Nephron progenitor cell (in vitro differentiated cells): Measurements from ENCODE around the gene ALPG.
"Not testable (repeated sequence)": the region's sequence is repeated elsewhere in the genome, so short reads cannot be mapped to it uniquely, and the experiment has no call there.

Source experiments
- DNase-seq: peaks from one replicate; pipeline ENCODE4 v3.0.0; 2021
- H3K27ac Mint-ChIP-seq: 2 replicates; pipeline ENCODE4 v1.8.0; 2021; ENCODE audit warnings: mild to moderate bottlenecking, moderate library complexity, mixed read lengths
- H3K27me3 Mint-ChIP-seq: 2 replicates; pipeline ENCODE4 v1.8.0; 2021; ENCODE audit warnings: mild to moderate bottlenecking, low read depth, mixed read lengths; ENCODE audit not compliant: poor library complexity
- H3K36me3 Mint-ChIP-seq: 2 replicates; pipeline ENCODE4 v1.8.0; 2021; ENCODE audit warnings: low read depth, mixed read lengths
- H3K4me1 Mint-ChIP-seq: 2 replicates; pipeline ENCODE4 v1.8.0; 2021; ENCODE audit warnings: mixed read lengths
- H3K4me3 Mint-ChIP-seq: 2 replicates; pipeline ENCODE4 v1.8.0; 2021; ENCODE audit warnings: mild to moderate bottlenecking, moderate library complexity, mixed read lengths
- H3K9me3 Mint-ChIP-seq: 2 replicates; pipeline ENCODE4 v1.8.0; 2021; ENCODE audit warnings: mild to moderate bottlenecking, moderate library complexity, mixed read lengths
- CTCF ChIP-seq: fragments of 200-600 bp; sonication (generic); IDR thresholded peaks from 2 replicates; pipeline ENCODE4 v1.5.0; 2021; ENCODE audit warnings: antibody characterized with exemption

The ALPG gene

DNA sequence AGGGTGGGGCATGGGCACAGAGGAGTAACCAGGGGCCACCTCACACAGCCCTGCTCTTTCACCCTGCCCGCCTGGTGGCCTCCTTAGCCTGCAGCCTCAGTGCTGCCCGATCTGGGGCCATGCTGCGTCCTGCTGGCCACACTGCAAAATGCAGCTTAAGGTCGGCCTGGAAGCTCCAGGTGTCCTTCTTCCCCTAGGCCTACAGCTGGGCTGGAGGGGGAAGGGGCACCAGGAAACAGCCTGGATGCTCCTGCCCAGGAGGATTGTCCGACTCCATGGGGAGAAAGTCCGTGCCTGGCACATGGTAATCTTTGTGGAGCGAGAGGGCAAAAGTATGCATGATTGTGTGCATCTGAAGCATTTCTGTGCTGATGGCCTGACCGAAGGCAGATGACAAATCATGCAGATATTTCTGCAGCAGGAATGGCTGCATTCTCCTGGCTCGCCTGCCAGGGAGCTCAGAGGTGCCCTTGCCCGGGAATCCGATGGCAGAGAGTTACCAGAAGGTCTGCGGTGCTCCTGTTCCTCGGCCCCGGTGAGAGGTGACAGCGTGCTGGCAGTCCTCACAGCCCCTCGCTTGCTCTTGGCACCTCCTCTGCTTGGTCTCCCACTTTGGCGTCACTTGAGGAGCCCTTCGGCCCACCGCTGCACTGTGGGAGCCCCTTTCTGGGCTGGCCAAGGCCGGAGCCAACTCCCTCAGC is 40.9 kb upstream of the ALPG start:
- peak; percentile 52 for TF ChIP-seq CTCF
- H3K36me3 Mint-ChIP-seq = no peaks in the 10 kb centered on the region
- peaks cover 11% of the 10 kb centered on the region for H3K9me3 Mint-ChIP-seq
- peaks cover 20% of the 10 kb centered on the region for H3K27me3 Mint-ChIP-seq
- DNase-seq = peak; percentile 61
- H3K4me3 Mint-ChIP-seq = no peak overlapping the region
- no peak overlapping the region for H3K27ac Mint-ChIP-seq
- peaks cover 19% of the 10 kb centered on the region for H3K4me1 Mint-ChIP-seq

DNA sequence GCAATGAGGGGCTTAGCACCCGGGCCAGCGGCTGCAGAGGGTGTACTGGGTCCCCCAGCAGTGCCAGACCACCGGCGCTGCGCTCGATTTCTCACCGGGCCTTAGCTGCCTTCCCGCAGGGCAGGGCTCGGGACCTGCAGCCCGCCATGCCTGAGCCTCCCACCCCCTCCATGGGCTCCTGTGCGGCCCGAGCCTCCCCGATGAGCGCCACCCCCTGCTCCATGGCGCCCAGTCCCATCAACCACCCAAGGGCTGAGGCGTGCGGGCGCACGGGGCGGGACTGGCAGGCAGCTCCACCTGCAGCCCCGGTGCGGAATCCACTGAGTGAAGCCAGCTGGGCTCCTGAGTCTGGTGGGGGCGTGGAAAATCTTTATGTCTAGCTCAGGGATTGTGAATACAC is 40.2 kb upstream of the ALPG start:
- H3K9me3 Mint-ChIP-seq = not testable (repeated sequence)
- peaks cover 19% of the 10 kb centered on the region for H3K4me1 Mint-ChIP-seq

GRCh38 chr2:232367016-232367415 is 39.6 kb upstream of the ALPG start:
- Mint-ChIP-seq H3K27ac (no peak overlapping the region), H3K9me3 (peaks cover 4% of the 10 kb centered on the region), H3K4me1 (peaks cover 19% of the 10 kb centered on the region), H3K4me3 (no peak overlapping the region), H3K27me3 (peaks cover 21% of the 10 kb centered on the region), H3K36me3 (no peaks in the 10 kb centered on the region)
- no peak for TF ChIP-seq CTCF
- no peak for DNase-seq

More for the DNA sequence above, 40.2 kb upstream of the ALPG start:
- H3K4me3 Mint-ChIP-seq, DNase-seq, H3K36me3 Mint-ChIP-seq, H3K27ac Mint-ChIP-seq: not testable (repeated sequence)
- H3K27me3 Mint-ChIP-seq = peaks cover 21% of the 10 kb centered on the region

DNA sequence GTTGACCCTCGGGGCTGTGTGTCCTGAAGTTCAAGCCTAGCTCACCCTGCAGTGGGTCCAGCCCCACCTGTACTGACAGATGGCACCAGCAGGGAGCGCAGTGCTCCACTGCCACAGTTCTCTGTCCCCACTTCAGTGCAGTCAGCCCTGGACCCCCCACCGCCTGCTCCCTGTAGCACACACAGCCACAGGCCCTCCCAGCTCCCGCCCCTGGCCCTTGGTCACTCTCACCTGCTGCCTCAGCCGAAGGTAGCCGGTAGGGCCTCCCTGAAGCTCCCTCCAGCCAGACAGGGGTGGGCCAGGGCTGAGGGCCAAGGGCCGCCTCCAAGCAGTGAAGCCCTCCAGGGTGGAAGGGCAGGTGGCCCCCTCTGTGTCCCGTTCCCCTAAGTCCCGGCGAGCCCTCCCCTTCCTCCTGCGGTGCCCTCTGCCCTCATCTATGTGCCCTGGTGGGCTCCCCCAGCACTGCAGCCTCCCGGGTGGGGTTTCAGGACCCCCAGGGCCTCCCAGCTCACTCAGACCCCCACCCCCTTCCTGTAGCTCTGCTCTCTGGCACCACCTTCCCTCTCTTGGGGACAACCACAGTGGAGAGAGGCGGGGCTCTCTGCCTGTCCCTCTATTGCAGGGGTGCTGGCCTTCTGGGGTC is 38.9 kb upstream of the ALPG start:
- Mint-ChIP-seq H3K9me3 (no peaks in the 10 kb centered on the region), H3K36me3 (no peaks in the 10 kb centered on the region), H3K4me1 (peaks cover 19% of the 10 kb centered on the region), H3K27me3 (peaks cover 17% of the 10 kb centered on the region), H3K4me3 (no peak overlapping the region), H3K27ac (no peak overlapping the region)
- TF ChIP-seq CTCF = peak; percentile 20
- peak; percentile 41 for DNase-seq

DNA sequence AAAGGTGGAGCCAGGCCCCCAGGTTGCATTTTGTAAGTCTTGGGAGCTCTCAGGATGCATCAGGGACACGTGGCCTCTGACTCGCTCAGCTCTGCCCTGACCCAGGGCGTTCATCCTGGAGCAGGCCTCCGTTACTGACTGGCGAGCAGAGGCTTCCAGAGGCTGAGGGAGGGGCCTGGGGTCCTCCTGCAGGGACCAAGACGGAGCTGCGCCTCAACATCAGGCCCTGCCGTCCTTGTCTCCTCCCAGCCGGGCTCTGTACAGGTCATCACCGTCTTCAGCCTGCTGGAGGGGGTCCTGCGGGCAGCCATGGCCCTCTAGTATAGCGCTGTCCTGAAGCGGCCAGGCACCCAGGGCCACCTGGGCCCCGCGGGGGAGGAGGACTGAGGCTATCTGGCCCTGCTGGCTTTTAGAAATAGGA is 38.3 kb upstream of the ALPG start:
- no peaks in the 10 kb centered on the region for H3K36me3 Mint-ChIP-seq
- peaks cover 19% of the 10 kb centered on the region for H3K4me1 Mint-ChIP-seq
- no peaks in the 10 kb centered on the region for H3K9me3 Mint-ChIP-seq
- no peak overlapping the region for H3K4me3 Mint-ChIP-seq
- no peak for DNase-seq
- H3K27me3 Mint-ChIP-seq = peaks cover 17% of the 10 kb centered on the region
- TF ChIP-seq CTCF = no peak
- no peak overlapping the region for H3K27ac Mint-ChIP-seq

DNA sequence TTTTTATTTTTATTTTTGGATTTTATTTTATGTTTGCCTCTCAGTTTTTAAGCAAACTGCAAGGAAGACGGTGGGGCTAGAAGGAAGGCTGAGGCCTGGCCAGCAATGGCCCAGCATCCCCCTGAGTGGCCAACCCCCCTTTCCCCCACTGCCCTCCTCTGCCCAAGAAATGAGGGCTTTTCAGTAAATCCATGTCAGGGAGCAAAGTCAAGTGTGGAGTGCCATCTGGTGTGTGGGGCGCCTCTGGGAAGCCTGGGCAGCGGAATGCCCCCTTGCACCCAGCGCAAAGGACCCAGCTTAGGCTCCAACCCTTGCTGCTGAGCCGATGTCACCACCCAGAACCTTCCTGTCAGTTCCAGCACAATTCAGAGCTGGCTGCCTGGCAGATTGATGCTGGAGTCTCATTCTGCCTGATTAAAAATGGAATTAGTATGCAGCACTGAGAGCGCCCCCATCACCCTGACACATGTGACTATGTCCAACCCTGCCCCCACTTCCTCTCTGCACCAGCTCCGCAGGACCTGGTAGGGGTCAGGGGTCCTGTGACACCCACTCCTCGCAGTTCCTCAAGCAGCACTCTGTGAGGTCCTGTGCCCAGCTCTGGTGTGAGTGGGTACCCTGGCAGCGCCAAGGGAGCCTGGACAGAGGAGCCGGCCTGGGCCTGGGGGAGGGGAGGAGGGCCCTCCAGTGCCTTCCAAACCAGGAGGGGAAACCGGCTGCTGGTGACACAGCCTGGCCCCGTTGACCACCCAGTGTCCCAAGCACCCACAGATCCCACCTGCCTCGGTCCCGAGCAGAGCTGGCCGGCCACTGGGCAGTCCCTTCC is 37.3 kb upstream of the ALPG start:
- H3K4me1 Mint-ChIP-seq = peaks cover 19% of the 10 kb centered on the region
- H3K36me3 Mint-ChIP-seq = no peaks in the 10 kb centered on the region
- no peaks in the 10 kb centered on the region for H3K9me3 Mint-ChIP-seq
- DNase-seq = no peak
- TF ChIP-seq CTCF = no peak
- no peak overlapping the region for H3K4me3 Mint-ChIP-seq
- no peak overlapping the region for H3K27ac Mint-ChIP-seq
- peaks cover 23% of the 10 kb centered on the region for H3K27me3 Mint-ChIP-seq

GRCh38 chr2:232370007-232370406 is 36.6 kb upstream of the ALPG start:
- H3K9me3 Mint-ChIP-seq, H3K27ac Mint-ChIP-seq, H3K4me3 Mint-ChIP-seq, DNase-seq, H3K36me3 Mint-ChIP-seq: not testable (repeated sequence)
- Mint-ChIP-seq H3K27me3 (peaks cover 22% of the 10 kb centered on the region), H3K4me1 (peaks cover 19% of the 10 kb centered on the region)
